HepG2 (cell line): ENCODE measurements around the gene CRIM1. TPM values are rescaled to one million over a fixed set of nuclear protein-coding genes. Genes with fewer than 3 reads are reported as not detected.

Experiments
- ATAC-seq: fragments of 200-7000 bp; cut with Tn5 transposase; 3 replicates; pipeline ENCODE4 v1.9.1; 2020; ENCODE audit warnings: mild to moderate bottlenecking, moderate library complexity
- BruUV-seq: library from RNA; stranded (reverse); fragments of 400-500 nt; replicated peaks from 2 replicates; lab custom pipeline; 2021; lab: Mats Ljungman, UMichigan
- CTCF ChIA-PET: fragments of 300-600 bp; formaldehyde crosslinking; extraction: SDS; loops from one replicate; lab custom pipeline; 2021; ENCODE audit warnings: low total read pairs, inconsistent platforms, low intra/inter-chr PET ratio; lab: Yijun Ruan, JAX
- POLR2A ChIA-PET: fragments of 350-600 bp; sonication (Branson Sonifier 250); formaldehyde crosslinking; loops from one replicate; lab custom pipeline; 2020; ENCODE audit warnings: antibody characterized with exemption, inconsistent platforms; lab: Yijun Ruan, JAX
- DNase-seq: peaks from one replicate; pipeline ENCODE4 v3.0.0-alpha.2; 2015; ENCODE audit warnings: low spot score
- FAIRE-seq: peaks from 3 replicates; lab custom pipeline; 2011; peaks lifted over from hg19 to GRCh38; lab: Jason Lieb, UNC
- H2AFZ ChIP-seq: one replicate; pipeline ENCODE4 v1.6.1; 2011; ENCODE audit warnings: low read length, inconsistent platforms
- H3K27ac ChIP-seq: fragments of 300-600 bp; 3 replicates; pipeline ENCODE4 v1.8.0; 2011; ENCODE audit warnings: mixed run types, mild to moderate bottlenecking, mixed read lengths, low read length, inconsistent platforms; ENCODE audit not compliant: insufficient read depth; ENCODE audit errors: extremely low read length
- H3K27me3 ChIP-seq, 2 experiments: fragments of 200-600 bp in 1 of 2; 2 replicates in 1 of 2; 3 replicates in 1 of 2; pipeline versions ENCODE4 v1.6.0 to v1.8.0; 2011; ENCODE audit warnings: low read length in 2 of 2, mild to moderate bottlenecking in 2 of 2, moderate library complexity in 2 of 2, inconsistent platforms in 1 of 2; ENCODE audit not compliant: insufficient read depth in 2 of 2, control insufficient read depth in 1 of 2
- H3K36me3 ChIP-seq, 2 experiments: fragments of 200-600 bp in 1 of 2; replicated peaks in 1 of 2; 2 replicates in 1 of 2; 3 replicates in 1 of 2; pipeline versions ENCODE4 v1.5.1 to v1.8.0; 2011; ENCODE audit warnings: low read length in 2 of 2, inconsistent platforms in 1 of 2; ENCODE audit not compliant: insufficient read depth in 2 of 2, control insufficient read depth in 1 of 2
- H3K4me1 ChIP-seq: 2 replicates; pipeline ENCODE4 v1.5.1; 2012; ENCODE audit warnings: low read length, inconsistent platforms; ENCODE audit not compliant: insufficient read depth
- H3K4me2 ChIP-seq: 2 replicates; pipeline ENCODE4 v1.6.0; 2011; ENCODE audit warnings: low read depth, low read length, inconsistent platforms
- H3K4me3 ChIP-seq, 3 experiments: fragments of 200-600 bp in 1 of 3; sonication (generic), shearing (Covaris generic) in 1 of 3; replicated peaks in 1 of 3; 2 replicates each; pipeline ENCODE4 v1.5.1; 2011 to 2016; ENCODE audit warnings: low read length in 3 of 3, inconsistent platforms in 2 of 3, low read depth in 2 of 3, mild to moderate bottlenecking in 2 of 3, control low read depth in 1 of 3, mixed read lengths in 1 of 3; ENCODE audit not compliant: insufficient read depth in 1 of 3
- H3K79me2 ChIP-seq: one replicate; pipeline ENCODE4 v1.6.1; 2011; ENCODE audit warnings: low read length, inconsistent platforms; ENCODE audit not compliant: insufficient read depth
- H3K9ac ChIP-seq: 2 replicates; pipeline ENCODE4 v1.6.0; 2011; ENCODE audit warnings: mild to moderate bottlenecking, low read depth, low read length, inconsistent platforms; ENCODE audit not compliant: insufficient read depth
- H3K9me3 ChIP-seq: 2 replicates; pipeline ENCODE4 v1.5.1; 2012; ENCODE audit warnings: mild to moderate bottlenecking, low read length
- H4K20me1 ChIP-seq: 2 replicates; pipeline ENCODE4 v1.6.0; 2011; ENCODE audit warnings: inconsistent platforms, mild to moderate bottlenecking, low read length, moderate library complexity; ENCODE audit not compliant: insufficient read depth
- HDAC6 ChIP-seq: fragments of 200-600 bp; sonication (generic); IDR thresholded peaks from 2 replicates; pipeline ENCODE4 v1.7.0; 2017; ENCODE audit warnings: mild to moderate bottlenecking, antibody characterized with exemption, low read length, low read depth
- ZNF138 ChIP-seq: sonication (generic); formaldehyde crosslinking; IDR thresholded peaks from 2 replicates; pipeline ENCODE4 v1.5.0; 2020; ENCODE audit warnings: mild to moderate bottlenecking, low read depth, missing genetic modification reagents
- ZNF317 ChIP-seq: sonication (generic); formaldehyde crosslinking; IDR thresholded peaks from 2 replicates; pipeline ENCODE4 v1.5.0; 2020; ENCODE audit warnings: mild to moderate bottlenecking, missing genetic modification reagents
- WGBS: methylation state at CpG from one replicate; pipeline ENCODE4 v1.1.6; 2017; ENCODE audit warnings: low lambda C conversion rate; 5-methylcytosine and 5-hydroxymethylcytosine counted together
- in situ Hi-C: cut with HindIII; loops from 2 replicates; pipeline ENCODE4 v1.10.0; 2017; ENCODE audit warnings: low pct_unique_long_range_greater_than_20kb; ENCODE audit not compliant: extremely low pct_ligation_motif_present
- intact Hi-C: fragments of 100-400 bp; cut with micrococcal nuclease; formaldehyde crosslinking; loops from one replicate; pipeline ENCODE4 v1.10.0; 2022; ENCODE audit not compliant: unreplicated experiment
- polyA plus RNA-seq, 8 experiments: library from polyadenylated mRNA; depleted of rRNA in 3 of 8; stranded (reverse) in 7 of 8; unstranded in 1 of 8; fragments of >200 nt; fragmentation: Illumina TruSeq in 4 of 8; extraction: Trizol in 4 of 8; gene quantifications; 2 replicates each; pipeline versions ENCODE4 v1.2.1 to v1.2.3, GENCODE V29; 2011 to 2016; ENCODE audit warnings: low read depth in 4 of 8, missing spikeins in 1 of 8, mixed read lengths in 1 of 8; ENCODE audit not compliant: insufficient read depth in 1 of 8
- total RNA-seq, 5 experiments: library from RNA; depleted of rRNA; stranded (reverse); fragments of >200 nt; fragmentation: Illumina TruSeq; extraction: Trizol; gene quantifications; 2 replicates each; pipeline ENCODE4 v1.2.3, GENCODE V29; 2016; ENCODE audit warnings: low read depth in 1 of 5
- TF ChIP-seq, protein P1 (sequence below): sonication (generic); formaldehyde crosslinking; IDR thresholded peaks from 2 replicates; pipeline ENCODE4 v1.5.0; 2020; ENCODE audit warnings: mild to moderate bottlenecking, missing genetic modification reagents, moderate library complexity
- TF ChIP-seq, protein P2 (sequence below): sonication (generic); formaldehyde crosslinking; IDR thresholded peaks from one replicate; pipeline ENCODE4 v1.5.1; 2020; ENCODE audit warnings: mild to moderate bottlenecking, missing genetic modification reagents; ENCODE audit errors: not compliant biosample characterization

CRIM1 gene
- total and polyA plus RNA-seq, 2 of the 13 experiments (the other 11 are each of a cell fraction or from before 2014, with no cell fraction given) = 39.1 to 69.9 TPM

DNA sequence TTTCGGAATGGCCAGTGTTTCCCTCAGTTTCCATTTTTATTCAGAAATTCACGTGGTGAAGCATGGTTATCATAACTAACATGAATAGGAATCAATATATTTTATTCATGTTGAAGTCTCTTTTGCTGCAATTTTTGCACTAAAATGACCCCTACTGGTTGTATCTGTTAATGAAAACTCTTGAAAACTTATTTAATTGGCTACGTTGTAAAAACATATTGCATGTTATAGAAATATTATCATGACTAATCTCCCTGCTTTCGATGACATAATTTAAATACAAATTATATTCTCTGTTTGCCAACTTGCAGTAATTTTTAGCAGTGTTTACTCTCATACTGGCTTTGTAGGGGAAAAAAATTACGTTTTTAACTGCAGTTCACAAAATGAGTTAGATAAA lies 3.5 kb downstream of the CRIM1 start:
- Histone ChIP-seq H3K4me1 (peaks cover 62% of the 10 kb centered on the region), H2AFZ (no peak overlapping the region), H3K4me3 (peak overlapping the region; percentile 81 to 98 (median 89); a peak in 5 of 6 replicates), H3K9me3 (no peaks in the 10 kb centered on the region), H4K20me1 (peaks cover 60% of the 10 kb centered on the region), H3K79me2 (peaks cover 90% of the 10 kb centered on the region), H3K4me2 (peak overlapping the region; percentile 78), H3K27ac (no peak overlapping the region), H3K9ac (peak overlapping the region; percentile 94; the same call in 1 of the 2 replicates), H3K36me3 (no peaks in the 10 kb centered on the region), H3K27me3 (no peaks in the 10 kb centered on the region; a peak in 1 of 5 replicates)
- ChIA-PET POLR2A (interaction anchor here (1.1 to 2.5 kb wide), 4 partner anchors 12 to 74 kb away, joined by 3 to 14 read pairs (median 4); no protein-coding TSS in a partner anchor), CTCF (interaction anchor here (0.8 to 2.5 kb wide), 2 partner anchors 9 to 101 kb away, joined by 3 to 11 read pairs; no protein-coding TSS in a partner anchor)
- no TSS peak for BruUV-seq
- ATAC-seq (no peak), DNase-seq (no peak), FAIRE-seq (no peak)
- TF ChIP-seq HDAC6 = peak; percentile 16; the same call in 1 of the 2 replicates
- TF ChIP-seq, protein P1, sequence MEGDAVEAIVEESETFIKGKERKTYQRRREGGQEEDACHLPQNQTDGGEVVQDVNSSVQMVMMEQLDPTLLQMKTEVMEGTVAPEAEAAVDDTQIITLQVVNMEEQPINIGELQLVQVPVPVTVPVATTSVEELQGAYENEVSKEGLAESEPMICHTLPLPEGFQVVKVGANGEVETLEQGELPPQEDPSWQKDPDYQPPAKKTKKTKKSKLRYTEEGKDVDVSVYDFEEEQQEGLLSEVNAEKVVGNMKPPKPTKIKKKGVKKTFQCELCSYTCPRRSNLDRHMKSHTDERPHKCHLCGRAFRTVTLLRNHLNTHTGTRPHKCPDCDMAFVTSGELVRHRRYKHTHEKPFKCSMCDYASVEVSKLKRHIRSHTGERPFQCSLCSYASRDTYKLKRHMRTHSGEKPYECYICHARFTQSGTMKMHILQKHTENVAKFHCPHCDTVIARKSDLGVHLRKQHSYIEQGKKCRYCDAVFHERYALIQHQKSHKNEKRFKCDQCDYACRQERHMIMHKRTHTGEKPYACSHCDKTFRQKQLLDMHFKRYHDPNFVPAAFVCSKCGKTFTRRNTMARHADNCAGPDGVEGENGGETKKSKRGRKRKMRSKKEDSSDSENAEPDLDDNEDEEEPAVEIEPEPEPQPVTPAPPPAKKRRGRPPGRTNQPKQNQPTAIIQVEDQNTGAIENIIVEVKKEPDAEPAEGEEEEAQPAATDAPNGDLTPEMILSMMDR (CRISPR knock-in tag) = peak; percentile 23; the same call in 1 of the 2 replicates
- TF ChIP-seq ZNF138 = no peak
- TF ChIP-seq, protein P2, sequence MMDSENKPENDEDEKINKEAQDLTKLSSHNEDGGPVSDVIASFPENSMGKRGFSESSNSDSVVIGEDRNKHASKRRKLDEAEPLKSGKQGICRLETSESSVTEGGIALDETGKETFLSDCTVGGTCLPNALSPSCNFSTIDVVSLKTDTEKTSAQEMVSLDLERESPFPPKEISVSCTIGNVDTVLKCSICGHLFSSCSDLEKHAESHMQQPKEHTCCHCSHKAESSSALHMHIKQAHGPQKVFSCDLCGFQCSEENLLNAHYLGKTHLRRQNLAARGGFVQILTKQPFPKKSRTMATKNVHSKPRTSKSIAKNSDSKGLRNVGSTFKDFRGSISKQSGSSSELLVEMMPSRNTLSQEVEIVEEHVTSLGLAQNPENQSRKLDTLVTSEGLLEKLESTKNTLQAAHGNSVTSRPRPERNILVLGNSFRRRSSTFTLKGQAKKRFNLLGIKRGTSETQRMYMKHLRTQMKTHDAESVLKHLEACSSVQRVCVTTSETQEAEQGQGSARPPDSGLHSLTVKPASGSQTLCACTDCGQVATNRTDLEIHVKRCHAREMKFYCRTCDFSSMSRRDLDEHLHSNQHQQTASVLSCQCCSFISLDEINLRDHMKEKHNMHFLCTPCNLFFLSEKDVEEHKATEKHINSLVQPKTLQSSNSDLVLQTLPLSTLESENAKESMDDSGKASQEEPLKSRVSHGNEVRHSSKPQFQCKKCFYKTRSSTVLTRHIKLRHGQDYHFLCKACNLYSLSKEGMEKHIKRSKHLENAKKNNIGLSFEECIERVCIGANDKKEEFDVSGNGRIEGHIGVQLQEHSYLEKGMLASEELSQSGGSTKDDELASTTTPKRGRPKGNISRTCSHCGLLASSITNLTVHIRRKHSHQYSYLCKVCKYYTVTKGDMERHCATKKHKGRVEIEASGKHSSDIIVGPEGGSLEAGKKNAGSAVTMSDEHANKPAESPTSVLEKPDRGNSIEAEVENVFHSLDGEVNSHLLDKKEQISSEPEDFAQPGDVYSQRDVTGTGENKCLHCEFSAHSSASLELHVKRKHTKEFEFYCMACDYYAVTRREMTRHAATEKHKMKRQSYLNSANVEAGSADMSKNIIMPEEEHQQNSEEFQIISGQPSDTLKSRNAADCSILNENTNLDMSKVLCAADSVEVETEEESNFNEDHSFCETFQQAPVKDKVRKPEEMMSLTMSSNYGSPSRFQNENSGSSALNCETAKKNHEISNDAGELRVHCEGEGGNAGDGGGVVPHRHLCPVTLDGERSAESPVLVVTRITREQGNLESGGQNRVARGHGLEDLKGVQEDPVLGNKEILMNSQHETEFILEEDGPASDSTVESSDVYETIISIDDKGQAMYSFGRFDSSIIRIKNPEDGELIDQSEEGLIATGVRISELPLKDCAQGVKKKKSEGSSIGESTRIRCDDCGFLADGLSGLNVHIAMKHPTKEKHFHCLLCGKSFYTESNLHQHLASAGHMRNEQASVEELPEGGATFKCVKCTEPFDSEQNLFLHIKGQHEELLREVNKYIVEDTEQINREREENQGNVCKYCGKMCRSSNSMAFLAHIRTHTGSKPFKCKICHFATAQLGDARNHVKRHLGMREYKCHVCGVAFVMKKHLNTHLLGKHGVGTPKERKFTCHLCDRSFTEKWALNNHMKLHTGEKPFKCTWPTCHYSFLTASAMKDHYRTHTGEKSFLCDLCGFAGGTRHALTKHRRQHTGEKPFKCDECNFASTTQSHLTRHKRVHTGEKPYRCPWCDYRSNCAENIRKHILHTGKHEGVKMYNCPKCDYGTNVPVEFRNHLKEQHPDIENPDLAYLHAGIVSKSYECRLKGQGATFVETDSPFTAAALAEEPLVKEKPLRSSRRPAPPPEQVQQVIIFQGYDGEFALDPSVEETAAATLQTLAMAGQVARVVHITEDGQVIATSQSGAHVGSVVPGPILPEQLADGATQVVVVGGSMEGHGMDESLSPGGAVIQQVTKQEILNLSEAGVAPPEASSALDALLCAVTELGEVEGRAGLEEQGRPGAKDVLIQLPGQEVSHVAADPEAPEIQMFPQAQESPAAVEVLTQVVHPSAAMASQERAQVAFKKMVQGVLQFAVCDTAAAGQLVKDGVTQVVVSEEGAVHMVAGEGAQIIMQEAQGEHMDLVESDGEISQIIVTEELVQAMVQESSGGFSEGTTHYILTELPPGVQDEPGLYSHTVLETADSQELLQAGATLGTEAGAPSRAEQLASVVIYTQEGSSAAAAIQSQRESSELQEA (CRISPR knock-in tag) = no peak
- 0 out of 2 replicates have a peak, but pooled peaks have one; percentile 21 for TF ChIP-seq ZNF317 (CRISPR knock-in tag)
- in situ Hi-C loops (loop anchor here (5.0 kb wide), 2 partner anchors 98 to 143 kb away; no protein-coding TSS in a partner anchor), intact Hi-C loops (loop anchor here (5.0 kb wide), 1 partner anchor 38 kb away; no protein-coding TSS in a partner anchor)
- 25% methylated on average over 5 of the region's 5 CpGs for WGBS
